Measurements from ENCODE around the gene KRT73. TPM values are rescaled to one million over a fixed set of nuclear protein-coding genes. Genes with fewer than 3 reads are reported as not detected.

KRT73 gene
- total RNA-seq, 1 donor from 2014 or later = not detected

DNA sequence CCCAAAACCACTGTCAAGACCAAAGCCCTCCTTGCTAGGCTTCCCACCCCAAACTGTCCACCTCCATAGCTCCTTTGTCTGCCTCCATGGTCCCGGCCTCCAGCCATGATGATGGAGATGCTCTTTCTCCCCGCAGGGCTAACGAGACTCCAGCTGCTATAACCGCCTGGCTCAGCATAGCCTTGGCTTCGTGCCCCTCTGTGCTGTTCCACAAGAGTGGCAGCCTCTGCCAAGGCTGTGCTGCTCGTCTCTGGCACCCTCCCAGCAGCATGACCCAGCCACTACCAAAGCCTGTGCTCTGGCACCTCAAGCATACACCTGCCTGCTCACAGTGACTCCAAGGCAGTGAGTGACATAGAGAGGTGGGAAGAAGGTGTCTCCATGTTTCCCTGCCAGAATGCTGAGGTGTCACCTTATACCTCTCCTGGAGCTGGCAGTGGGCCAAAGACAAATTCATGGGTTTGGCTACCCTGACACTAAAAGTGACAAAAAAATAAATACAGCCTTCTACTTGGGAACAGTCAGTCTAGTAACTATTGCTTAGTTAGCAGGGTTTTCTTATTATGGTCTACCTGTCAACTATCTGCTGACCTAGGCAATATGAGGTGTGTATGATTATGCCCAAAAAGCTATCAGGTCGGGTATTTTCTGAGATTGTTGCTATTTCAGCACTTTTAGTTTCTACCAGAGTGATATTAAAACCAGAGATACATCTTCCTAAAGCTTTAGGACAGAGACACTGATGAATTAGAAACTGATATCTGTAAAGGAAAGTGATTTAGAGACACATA lies 16.1 kb upstream of the KRT73 start:
- TF ChIP-seq, protein P1, sequence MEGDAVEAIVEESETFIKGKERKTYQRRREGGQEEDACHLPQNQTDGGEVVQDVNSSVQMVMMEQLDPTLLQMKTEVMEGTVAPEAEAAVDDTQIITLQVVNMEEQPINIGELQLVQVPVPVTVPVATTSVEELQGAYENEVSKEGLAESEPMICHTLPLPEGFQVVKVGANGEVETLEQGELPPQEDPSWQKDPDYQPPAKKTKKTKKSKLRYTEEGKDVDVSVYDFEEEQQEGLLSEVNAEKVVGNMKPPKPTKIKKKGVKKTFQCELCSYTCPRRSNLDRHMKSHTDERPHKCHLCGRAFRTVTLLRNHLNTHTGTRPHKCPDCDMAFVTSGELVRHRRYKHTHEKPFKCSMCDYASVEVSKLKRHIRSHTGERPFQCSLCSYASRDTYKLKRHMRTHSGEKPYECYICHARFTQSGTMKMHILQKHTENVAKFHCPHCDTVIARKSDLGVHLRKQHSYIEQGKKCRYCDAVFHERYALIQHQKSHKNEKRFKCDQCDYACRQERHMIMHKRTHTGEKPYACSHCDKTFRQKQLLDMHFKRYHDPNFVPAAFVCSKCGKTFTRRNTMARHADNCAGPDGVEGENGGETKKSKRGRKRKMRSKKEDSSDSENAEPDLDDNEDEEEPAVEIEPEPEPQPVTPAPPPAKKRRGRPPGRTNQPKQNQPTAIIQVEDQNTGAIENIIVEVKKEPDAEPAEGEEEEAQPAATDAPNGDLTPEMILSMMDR (IDR thresholded peaks at IDR 0.05) = no peak
- H3K36me3 Mint-ChIP-seq (ENCODE audit: low read depth) = no peaks in the 10 kb centered on the region
- no peak overlapping the region for H3K27ac Mint-ChIP-seq
- no peak for DNase-seq
- intact Hi-C loops (cut with micrococcal nuclease) = no loop called here
- H3K4me1 Mint-ChIP-seq = no peaks in the 10 kb centered on the region
- ChIA-PET POLR2A (no interaction called here), CTCF (no interaction called here)
- no peak overlapping the region for H3K4me3 Mint-ChIP-seq
- no peak for ATAC-seq (ENCODE audit: low read depth)
- peaks cover 11% of the 10 kb centered on the region for H3K27me3 Mint-ChIP-seq
- H3K9me3 Mint-ChIP-seq = no peaks in the 10 kb centered on the region

DNA sequence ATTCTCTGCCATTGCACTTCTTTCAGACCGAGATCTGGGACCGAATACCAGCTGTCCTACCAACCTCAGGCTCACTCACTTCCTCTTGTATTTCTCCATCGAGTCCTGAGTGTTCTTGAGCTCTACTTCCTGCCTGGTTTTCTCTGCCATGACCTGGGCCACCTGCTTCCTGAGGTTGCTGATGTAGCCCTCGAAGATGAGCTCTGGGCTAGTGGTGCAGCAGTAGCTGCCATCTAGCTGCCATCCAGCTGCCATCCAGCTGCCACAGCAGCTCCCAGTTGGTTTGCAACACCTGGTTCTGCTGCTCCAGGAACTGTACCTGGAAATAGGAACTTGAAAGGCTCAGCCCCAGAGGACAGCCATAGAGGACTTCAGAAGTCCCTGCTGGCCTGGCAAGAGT lies 15.0 kb upstream of the KRT73 start:
- Mint-ChIP-seq H3K9me3 (no peaks in the 10 kb centered on the region), H3K27me3 (peaks cover 10% of the 10 kb centered on the region), H3K27ac (no peak overlapping the region), H3K4me3 (no peak overlapping the region), H3K4me1 (no peaks in the 10 kb centered on the region), H3K36me3 (ENCODE audit: low read depth) (no peaks in the 10 kb centered on the region)
- TF ChIP-seq, protein P1 (IDR thresholded peaks at IDR 0.05) = no peak
- DNase-seq (no peak), ATAC-seq (ENCODE audit: low read depth) (no peak)
- ChIA-PET CTCF (no interaction called here), POLR2A (no interaction called here)
- intact Hi-C loops (cut with micrococcal nuclease) = no loop called here

- peaks cover 12% of the 10 kb centered on the region for H3K27me3 Mint-ChIP-seq
- no peak for DNase-seq
- intact Hi-C loops (cut with micrococcal nuclease) = no loop called here
- H3K4me3 Mint-ChIP-seq = no peak overlapping the region
- ATAC-seq (ENCODE audit: low read depth) = no peak
- no peaks in the 10 kb centered on the region for H3K36me3 Mint-ChIP-seq (ENCODE audit: low read depth)
- no peak overlapping the region for H3K27ac Mint-ChIP-seq
- TF ChIP-seq, protein P1 (IDR thresholded peaks at IDR 0.05) = no peak
- POLR2A ChIA-PET = no interaction called here
- H3K9me3 Mint-ChIP-seq = no peaks in the 10 kb centered on the region
- H3K4me1 Mint-ChIP-seq = no peaks in the 10 kb centered on the region
- CTCF ChIA-PET = no interaction called here
Observed at GRCh38 chr12:52632656-52633055, 14.3 kb upstream of the KRT73 start.

GRCh38 chr12:52631676-52632459 lies 13.5 kb upstream of the KRT73 start:
- intact Hi-C loops (cut with micrococcal nuclease) = no loop called here
- ATAC-seq (ENCODE audit: low read depth) (no peak), DNase-seq (no peak)
- Mint-ChIP-seq H3K27me3 (peaks cover 11% of the 10 kb centered on the region), H3K4me3 (no peak overlapping the region), H3K4me1 (no peaks in the 10 kb centered on the region), H3K9me3 (no peaks in the 10 kb centered on the region), H3K27ac (no peak overlapping the region), H3K36me3 (ENCODE audit: low read depth) (no peaks in the 10 kb centered on the region)
- ChIA-PET CTCF (no interaction called here), POLR2A (no interaction called here)
- TF ChIP-seq, protein P1 (IDR thresholded peaks at IDR 0.05) = no peak

- Mint-ChIP-seq H3K27ac (no peak overlapping the region), H3K4me3 (no peak overlapping the region), H3K27me3 (peaks cover 8% of the 10 kb centered on the region), H3K4me1 (no peaks in the 10 kb centered on the region), H3K36me3 (ENCODE audit: low read depth) (no peaks in the 10 kb centered on the region), H3K9me3 (no peaks in the 10 kb centered on the region)
- no peak for DNase-seq
- POLR2A ChIA-PET = no interaction called here
- intact Hi-C loops (cut with micrococcal nuclease) = no loop called here
- TF ChIP-seq, protein P1 (IDR thresholded peaks at IDR 0.05) = no peak
- CTCF ChIA-PET = no interaction called here
- ATAC-seq (ENCODE audit: low read depth) = no peak
Observed at GRCh38 chr12:52631264-52631663, 12.9 kb upstream of the KRT73 start.

Measured in activated B cell treated with CpG ODN at 0.5 μM for 24 hours (primary cell).